Bronchial epithelial cell (primary cell): Measurements from ENCODE around the gene KCNK13. TPM values are rescaled to one million over a fixed set of nuclear protein-coding genes. Genes with fewer than 3 reads are reported as not detected.

Experiments used
- DNase-seq: peaks from one replicate; pipeline ENCODE4 v3.0.0-alpha.2; 2010; ENCODE audit warnings: low read depth
- FAIRE-seq: peaks from 2 replicates; lab custom pipeline; 2011; peaks lifted over from hg19 to GRCh38; lab: Jason Lieb, UNC
- H3K27me3 ChIP-seq: 2 replicates; pipeline ENCODE4 v1.5.1; 2011; ENCODE audit warnings: low read length; ENCODE audit not compliant: control insufficient read depth, insufficient read depth
- H3K36me3 ChIP-seq: 2 replicates; pipeline ENCODE4 v1.5.1; 2011; ENCODE audit warnings: low read length; ENCODE audit not compliant: control insufficient read depth, insufficient read depth
- H3K4me3 ChIP-seq: 2 replicates; pipeline ENCODE4 v1.5.1; 2011; ENCODE audit warnings: mild to moderate bottlenecking, low read depth, low read length, control low read depth
- CTCF ChIP-seq: IDR thresholded peaks from 2 replicates; pipeline ENCODE4 v1.5.1; 2011; ENCODE audit warnings: mild to moderate bottlenecking, moderate library complexity, low read length, control low read depth, inconsistent platforms; ENCODE audit not compliant: insufficient read depth, severe bottlenecking
- total RNA-seq: library from RNA; depleted of rRNA; stranded (reverse); fragments of >200 nt; gene quantifications from 2 replicates; pipeline ENCODE4 v1.2.1, GENCODE V29; 2014

The KCNK13 gene
- total RNA-seq, 1 donor from 2014 or later: not detected

DNA sequence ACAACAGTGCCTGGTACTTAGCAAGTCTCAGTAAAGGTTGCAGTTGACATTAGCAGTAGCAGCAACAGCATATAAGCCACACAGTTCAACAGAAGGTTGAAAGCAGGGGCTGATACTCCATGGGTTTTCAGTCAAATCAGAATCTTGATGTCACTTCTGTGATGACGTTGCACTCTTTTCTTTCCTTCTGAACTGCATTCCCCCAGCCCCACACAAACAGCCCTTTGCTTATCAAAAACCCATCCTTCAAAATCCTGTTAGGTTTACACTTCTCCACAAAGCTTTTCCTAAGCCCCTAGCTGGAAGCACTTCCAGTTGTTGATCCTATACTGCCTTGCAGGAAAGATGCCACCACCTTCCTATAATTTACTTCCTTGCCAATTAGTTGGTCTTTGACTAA is 34.0 kb upstream of the KCNK13 start:
- Histone ChIP-seq H3K36me3 (peaks cover 11% of the 10 kb centered on the region), H3K27me3 (no peaks in the 10 kb centered on the region), H3K4me3 (no peak overlapping the region)
- DNase-seq (no peak), FAIRE-seq (no peak)
- TF ChIP-seq CTCF: no peak

DNA sequence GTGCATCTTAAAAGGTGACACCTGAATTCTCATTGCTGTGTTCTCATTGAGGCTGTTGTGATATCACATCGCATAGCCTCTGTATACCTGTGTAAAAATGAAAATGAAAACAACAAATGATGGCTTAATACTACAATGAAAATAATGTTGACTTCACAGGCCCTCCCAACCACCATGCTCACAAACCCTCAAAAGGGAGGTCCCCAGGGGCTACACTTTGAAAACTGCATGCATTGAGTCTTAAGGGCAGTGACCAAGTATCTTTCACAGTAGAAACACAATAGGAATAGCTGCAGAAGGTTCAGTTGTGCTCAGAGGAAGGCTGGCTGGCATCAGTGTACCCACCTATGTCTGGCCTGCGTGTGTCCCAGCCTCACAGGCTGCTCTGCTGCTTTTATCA is 27.6 kb upstream of the KCNK13 start:
- no peak for TF ChIP-seq CTCF
- H3K27me3 ChIP-seq: no peaks in the 10 kb centered on the region
- DNase-seq (no peak), FAIRE-seq (no peak)
- peaks cover 10% of the 10 kb centered on the region for H3K36me3 ChIP-seq
- no peak overlapping the region for H3K4me3 ChIP-seq

- Histone ChIP-seq H3K27me3 (no peaks in the 10 kb centered on the region), H3K4me3 (no peak overlapping the region), H3K36me3 (peaks cover 8% of the 10 kb centered on the region)
- no peak for DNase-seq
- FAIRE-seq: no peak
- TF ChIP-seq CTCF: no peak
Observed at GRCh38 chr14:90034835-90035525, 26.8 kb upstream of the KCNK13 start.

DNA sequence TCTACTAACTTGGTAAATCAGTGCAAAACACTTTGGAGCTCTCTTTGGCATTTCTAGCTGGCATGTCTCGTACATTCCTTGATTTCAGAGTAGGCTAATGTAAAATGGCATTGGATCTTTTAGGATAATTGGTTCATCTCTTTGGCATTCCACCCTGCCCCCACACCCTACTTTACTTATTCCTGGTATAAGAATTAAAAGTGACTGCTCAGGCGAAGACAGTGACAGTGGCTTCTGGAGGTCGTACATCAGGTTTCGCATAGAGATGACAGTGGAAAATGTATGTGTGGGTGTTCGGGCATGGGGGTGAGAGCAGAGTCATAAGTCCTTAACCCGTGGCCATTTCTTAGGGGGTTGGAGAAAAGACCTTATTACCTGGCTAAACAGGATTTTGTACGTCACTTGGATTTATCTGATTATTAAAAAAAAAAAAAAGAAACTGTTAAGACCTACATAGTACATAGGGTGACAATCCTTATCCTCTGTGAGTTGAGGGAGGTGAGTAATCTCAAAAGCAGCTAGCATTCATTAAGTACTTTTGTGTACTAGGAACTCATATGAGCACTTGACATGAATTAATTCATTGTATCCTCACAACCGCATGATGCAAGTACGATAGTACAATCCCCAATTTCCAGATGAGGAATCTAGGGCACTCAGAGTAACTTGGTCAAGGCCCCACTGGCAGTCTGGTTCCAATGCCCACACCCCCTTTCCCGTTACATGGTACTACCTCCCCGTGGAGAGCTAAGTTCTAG is 22.4 kb upstream of the KCNK13 start:
- Histone ChIP-seq H3K27me3 (no peaks in the 10 kb centered on the region), H3K36me3 (peaks cover 3% of the 10 kb centered on the region), H3K4me3 (no peak overlapping the region)
- TF ChIP-seq CTCF: no peak
- no peak for DNase-seq
- no peak for FAIRE-seq

DNA sequence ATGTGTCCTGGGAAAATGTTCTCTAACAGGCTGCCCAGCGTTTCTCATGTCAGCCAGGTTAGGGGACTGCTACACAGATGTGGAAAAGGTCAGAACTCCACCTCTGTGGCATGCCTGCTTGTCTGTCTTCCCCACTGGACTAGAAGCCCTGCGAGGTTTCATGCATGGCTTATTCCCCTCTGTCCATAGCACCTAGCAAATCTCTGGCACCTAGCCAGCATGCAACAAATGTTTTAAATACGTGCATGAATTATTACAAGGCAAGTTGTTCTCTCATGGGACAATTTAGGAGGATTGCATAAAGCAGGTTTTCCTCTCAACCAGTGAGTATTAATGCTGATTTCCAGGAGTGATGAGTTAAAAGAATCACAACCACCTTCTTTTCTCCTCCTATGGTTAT is 21.4 kb upstream of the KCNK13 start:
- TF ChIP-seq CTCF: no peak
- DNase-seq (no peak), FAIRE-seq (no peak)
- Histone ChIP-seq H3K4me3 (no peak overlapping the region), H3K36me3 (peaks cover 4% of the 10 kb centered on the region), H3K27me3 (no peaks in the 10 kb centered on the region)
